Adipocyte (in vitro differentiated cells): ENCODE measurements around the gene CLEC4E.

ENCODE experiments used
- DNase-seq: peaks from one replicate; pipeline ENCODE4 v3.0.0-alpha.2; 2015; ENCODE audit warnings: low read depth
- H3K27me3 ChIP-seq: replicated peaks from 2 replicates; pipeline ENCODE4 v1.7.0; 2013; ENCODE audit warnings: mild to moderate bottlenecking, low read length, moderate library complexity; ENCODE audit not compliant: control insufficient read depth, insufficient read depth
- H3K36me3 ChIP-seq: 2 replicates; pipeline ENCODE4 v1.7.0; 2013; ENCODE audit warnings: low read length, mild to moderate bottlenecking, moderate library complexity; ENCODE audit not compliant: control insufficient read depth, insufficient read depth, severe bottlenecking
- H3K4me1 ChIP-seq: 2 replicates; pipeline ENCODE4 v1.7.0; 2013; ENCODE audit warnings: mild to moderate bottlenecking, low read length, moderate library complexity; ENCODE audit not compliant: control insufficient read depth, insufficient read depth
- H3K4me3 ChIP-seq: 2 replicates; pipeline ENCODE4 v1.7.0; 2013; ENCODE audit warnings: mild to moderate bottlenecking, low read length, moderate library complexity
- H3K9ac ChIP-seq: 2 replicates; pipeline ENCODE4 v1.7.0; 2013; ENCODE audit warnings: mild to moderate bottlenecking, low read length, moderate library complexity
- H3K9me3 ChIP-seq: 2 replicates; pipeline ENCODE4 v1.7.0; 2013; ENCODE audit warnings: mild to moderate bottlenecking, low read length, moderate library complexity; ENCODE audit not compliant: control insufficient read depth

The CLEC4E gene

GRCh38 chr12:8562310-8562709, 21.6 kb upstream of the CLEC4E start:
- DNase-seq: no peak
- H3K9me3 ChIP-seq: peaks cover 12% of the 10 kb centered on the region
- H3K27me3 ChIP-seq: peaks cover 5% of the 10 kb centered on the region
- no peak overlapping the region for H3K4me3 ChIP-seq
- no peaks in the 10 kb centered on the region for H3K4me1 ChIP-seq
- no peak overlapping the region for H3K9ac ChIP-seq
- H3K36me3 ChIP-seq: no peaks in the 10 kb centered on the region

GRCh38 chr12:8561011-8561410, 20.3 kb upstream of the CLEC4E start:
- DNase-seq: no peak
- Histone ChIP-seq H3K4me1 (no peaks in the 10 kb centered on the region), H3K4me3 (no peak overlapping the region), H3K9me3 (peaks cover 10% of the 10 kb centered on the region), H3K9ac (no peak overlapping the region), H3K27me3 (peaks cover 5% of the 10 kb centered on the region), H3K36me3 (no peaks in the 10 kb centered on the region)

- H3K4me3 ChIP-seq: no peak overlapping the region
- H3K9me3 ChIP-seq: peaks cover 10% of the 10 kb centered on the region
- H3K4me1 ChIP-seq: no peaks in the 10 kb centered on the region
Observed at GRCh38 chr12:8559676-8560075, 19.0 kb upstream of the CLEC4E start.

GRCh38 chr12:8556531-8557097, 15.9 kb upstream of the CLEC4E start:
- Histone ChIP-seq H3K36me3 (no peaks in the 10 kb centered on the region), H3K9me3 (no peaks in the 10 kb centered on the region)
- no peak for DNase-seq

More at GRCh38 chr12:8559676-8560075, 19.0 kb upstream of the CLEC4E start:
- peaks cover 3% of the 10 kb centered on the region for H3K27me3 ChIP-seq
- no peaks in the 10 kb centered on the region for H3K36me3 ChIP-seq
- DNase-seq: no peak
- no peak overlapping the region for H3K9ac ChIP-seq

GRCh38 chr12:8554451-8555195, 13.9 kb upstream of the CLEC4E start:
- Histone ChIP-seq H3K27me3 (no peaks in the 10 kb centered on the region), H3K4me1 (no peaks in the 10 kb centered on the region), H3K36me3 (no peaks in the 10 kb centered on the region), H3K9ac (no peak overlapping the region), H3K4me3 (no peak overlapping the region), H3K9me3 (no peaks in the 10 kb centered on the region)
- no peak for DNase-seq

More at GRCh38 chr12:8556531-8557097, 15.9 kb upstream of the CLEC4E start:
- Histone ChIP-seq H3K4me1 (no peaks in the 10 kb centered on the region), H3K9ac (no peak overlapping the region), H3K27me3 (no peaks in the 10 kb centered on the region), H3K4me3 (no peak overlapping the region)

GRCh38 chr12:8553088-8553627, 12.5 kb upstream of the CLEC4E start:
- H3K27me3 ChIP-seq: no peaks in the 10 kb centered on the region
- H3K4me3 ChIP-seq: no peak overlapping the region
- DNase-seq: no peak
- no peaks in the 10 kb centered on the region for H3K9me3 ChIP-seq
- no peaks in the 10 kb centered on the region for H3K4me1 ChIP-seq
- H3K36me3 ChIP-seq: no peaks in the 10 kb centered on the region
- H3K9ac ChIP-seq: no peak overlapping the region

GRCh38 chr12:8549381-8549780, 8.7 kb upstream of the CLEC4E start:
- Histone ChIP-seq H3K4me3 (no peak overlapping the region), H3K9ac (no peak overlapping the region), H3K27me3 (no peaks in the 10 kb centered on the region), H3K9me3 (no peaks in the 10 kb centered on the region), H3K36me3 (no peaks in the 10 kb centered on the region), H3K4me1 (no peaks in the 10 kb centered on the region)
- no peak for DNase-seq

- no peaks in the 10 kb centered on the region for H3K36me3 ChIP-seq
- H3K27me3 ChIP-seq: no peaks in the 10 kb centered on the region
- no peak for DNase-seq
- H3K4me3 ChIP-seq: no peak overlapping the region
- no peak overlapping the region for H3K9ac ChIP-seq
- no peaks in the 10 kb centered on the region for H3K4me1 ChIP-seq
- H3K9me3 ChIP-seq: no peaks in the 10 kb centered on the region
Observed at GRCh38 chr12:8548192-8548591, 7.5 kb upstream of the CLEC4E start.

- H3K9ac ChIP-seq: no peak overlapping the region
- no peaks in the 10 kb centered on the region for H3K4me1 ChIP-seq
- H3K27me3 ChIP-seq: no peaks in the 10 kb centered on the region
- H3K36me3 ChIP-seq: no peaks in the 10 kb centered on the region
- no peak overlapping the region for H3K4me3 ChIP-seq
- DNase-seq: no peak
- H3K9me3 ChIP-seq: no peaks in the 10 kb centered on the region
Observed at GRCh38 chr12:8547645-8548044, 6.9 kb upstream of the CLEC4E start.

- no peak for DNase-seq
- H3K4me1 ChIP-seq: no peaks in the 10 kb centered on the region
Observed at GRCh38 chr12:8546591-8546990, 5.9 kb upstream of the CLEC4E start.

GRCh38 chr12:8544295-8544694, 3.6 kb upstream of the CLEC4E start:
- Histone ChIP-seq H3K9ac (no peak overlapping the region), H3K4me3 (no peak overlapping the region), H3K9me3 (no peaks in the 10 kb centered on the region), H3K27me3 (peaks cover 4% of the 10 kb centered on the region), H3K36me3 (no peaks in the 10 kb centered on the region), H3K4me1 (no peaks in the 10 kb centered on the region)
- DNase-seq: peak; percentile 84

More at GRCh38 chr12:8546591-8546990, 5.9 kb upstream of the CLEC4E start:
- Histone ChIP-seq H3K9me3 (no peaks in the 10 kb centered on the region), H3K27me3 (no peaks in the 10 kb centered on the region), H3K9ac (no peak overlapping the region), H3K4me3 (no peak overlapping the region), H3K36me3 (no peaks in the 10 kb centered on the region)
